CMK (cell line): Measurements from ENCODE around the gene ENG.

Source experiments
- DNase-seq: peaks from one replicate; pipeline ENCODE4 v3.0.0-alpha.2; 2010; ENCODE audit warnings: low read depth

The ENG gene

DNA sequence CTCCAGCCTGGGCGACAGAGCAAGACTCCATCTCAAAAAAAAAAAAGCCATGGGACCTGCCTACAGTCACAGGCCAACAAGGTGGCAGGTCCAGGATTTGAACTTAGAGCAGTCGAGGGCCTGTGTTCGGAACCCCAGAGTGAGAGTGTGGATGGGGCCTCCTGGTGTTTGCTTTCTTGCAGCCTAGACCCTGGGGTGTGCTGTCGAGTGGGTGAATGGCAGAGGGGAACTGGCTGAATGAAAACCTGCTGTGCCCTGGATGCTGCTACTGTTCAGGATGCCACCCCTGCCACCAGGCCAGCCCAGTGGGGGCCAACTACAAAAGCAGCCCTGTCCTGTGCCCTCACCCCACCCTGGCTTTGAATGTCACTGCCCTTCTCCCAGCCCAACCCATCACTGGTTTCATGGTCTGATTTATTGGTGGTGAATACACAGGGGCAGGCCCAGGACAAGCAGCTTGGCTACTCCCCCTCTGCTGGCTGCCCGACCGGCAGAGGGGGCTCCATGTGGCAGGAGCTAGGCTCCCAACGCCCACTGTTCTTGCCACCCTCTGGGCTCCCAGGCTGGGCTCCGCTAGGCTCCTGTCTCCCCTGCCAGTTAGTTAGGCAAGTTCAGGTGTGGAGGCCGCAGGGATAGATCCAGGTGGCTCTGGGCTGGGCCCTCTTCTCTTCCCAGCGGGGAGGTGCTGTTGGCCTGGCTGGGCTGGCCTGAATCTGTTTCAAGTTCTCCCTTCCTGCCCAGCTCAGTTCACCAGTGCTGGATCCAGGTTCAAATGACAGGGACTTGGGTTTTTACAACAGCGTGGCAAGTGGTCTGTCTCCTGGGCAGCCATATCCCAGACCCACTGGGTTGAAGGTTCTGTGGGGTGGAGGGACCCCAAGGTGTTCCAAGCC is 39.6 kb downstream of the ENG start:
- DNase-seq: no peak

GRCh38 chr9:127813686-127814226 is 40.7 kb downstream of the ENG start:
- no peak for DNase-seq

DNA sequence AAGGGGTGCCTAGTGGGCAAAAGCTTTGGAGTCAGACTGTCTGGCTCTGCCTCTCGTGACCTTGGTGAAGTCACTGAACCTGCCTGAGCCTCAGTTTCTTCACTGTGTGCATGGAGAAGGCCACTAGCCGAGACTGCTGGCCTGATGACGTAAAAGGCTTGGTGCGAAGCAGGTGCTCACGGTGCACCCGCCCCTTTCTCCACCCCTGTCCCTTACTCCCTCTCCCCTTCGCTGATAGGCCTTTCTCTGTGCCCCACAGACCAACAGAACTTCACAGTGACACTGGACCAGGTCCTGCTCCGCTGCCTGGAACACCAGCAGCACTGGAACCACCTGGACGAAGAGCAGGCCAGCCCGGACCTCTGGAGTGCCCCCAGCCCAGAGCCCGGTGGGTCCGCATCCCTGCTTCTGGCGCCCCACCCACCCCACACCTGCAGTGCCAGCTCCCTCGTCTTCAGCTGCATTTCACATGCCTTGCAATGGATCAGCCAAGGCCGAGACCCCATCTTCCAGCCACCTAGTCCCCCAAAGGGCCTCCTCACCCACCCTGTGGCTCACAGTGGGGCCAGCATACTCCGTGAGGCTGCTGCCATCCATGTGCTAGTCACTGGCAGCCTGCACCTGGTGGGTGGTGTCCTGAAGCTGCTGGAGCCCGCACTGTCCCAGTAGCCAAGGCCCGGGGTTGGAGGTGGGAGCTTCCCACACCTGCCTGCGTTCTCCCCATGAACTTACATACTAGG is 41.4 kb downstream of the ENG start:
- no peak for DNase-seq

- DNase-seq: no peak
Observed at GRCh38 chr9:127812011-127812410, 42.4 kb downstream of the ENG start.

DNA sequence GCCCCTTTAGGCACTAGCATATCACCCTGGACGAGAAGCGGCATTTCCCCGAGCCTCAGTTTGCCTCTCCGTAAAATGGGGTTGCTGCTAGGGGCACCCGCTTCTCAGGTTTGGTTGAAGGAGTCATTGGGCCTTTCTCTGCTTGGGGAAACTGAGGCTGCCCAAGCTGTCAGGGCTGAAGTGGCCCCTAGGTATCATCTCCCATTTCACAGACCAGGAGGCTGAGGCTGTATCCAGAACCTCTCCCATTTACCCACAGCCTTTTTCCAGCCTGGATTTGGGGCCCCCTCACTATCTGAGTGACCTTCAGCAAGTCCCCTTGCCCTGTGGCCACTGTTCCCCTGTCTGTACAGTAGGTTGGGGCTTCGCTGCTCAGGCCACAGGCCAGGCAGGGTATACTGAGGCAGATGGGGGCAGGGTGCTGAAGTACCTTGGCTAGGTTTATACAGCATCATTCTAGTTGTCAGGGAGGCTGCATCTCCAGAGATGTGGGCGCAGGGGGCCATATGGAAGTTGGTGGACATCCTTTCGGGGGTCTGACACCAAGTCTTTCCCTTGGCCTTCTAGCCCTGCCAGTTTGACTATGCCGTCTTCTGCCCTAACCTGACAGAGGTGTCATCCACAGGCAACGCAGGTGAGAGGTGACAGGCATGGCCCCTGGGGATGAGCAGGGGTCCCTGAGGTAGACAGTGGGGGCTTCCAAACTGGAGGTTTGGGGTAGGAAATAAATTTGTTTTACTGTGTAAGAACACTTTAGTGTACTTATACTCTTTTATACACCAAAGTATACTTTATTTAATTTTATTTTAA is 43.9 kb downstream of the ENG start:
- no peak for DNase-seq

- no peak for DNase-seq
Observed at GRCh38 chr9:127809540-127810377, 44.7 kb downstream of the ENG start.

DNA sequence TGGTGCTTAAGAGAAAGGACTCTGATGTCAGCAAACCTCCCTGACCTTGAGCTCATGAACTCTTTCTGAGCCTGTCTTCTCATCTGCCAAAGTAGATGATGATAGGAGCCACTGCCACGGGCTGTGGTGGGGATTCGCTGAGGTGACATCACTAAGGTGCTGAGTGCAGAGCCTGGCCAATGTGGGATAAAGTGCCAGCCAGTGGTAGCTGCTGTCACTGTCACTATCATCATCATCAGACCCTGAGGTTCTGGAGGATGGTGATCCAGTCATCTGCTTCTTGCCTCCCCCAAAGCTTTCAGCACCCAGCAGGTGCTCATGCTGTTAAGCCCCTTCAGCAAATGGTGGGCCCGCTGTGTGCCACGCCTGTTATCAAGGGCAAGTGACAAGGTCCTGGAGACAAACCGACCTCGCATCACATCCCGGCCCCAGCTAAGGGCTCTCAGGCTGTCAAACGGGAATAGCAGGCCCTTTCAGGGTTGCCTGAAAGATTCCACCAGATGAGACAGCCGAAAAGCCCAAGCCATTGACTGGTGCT is 45.4 kb downstream of the ENG start:
- no peak for DNase-seq

DNA sequence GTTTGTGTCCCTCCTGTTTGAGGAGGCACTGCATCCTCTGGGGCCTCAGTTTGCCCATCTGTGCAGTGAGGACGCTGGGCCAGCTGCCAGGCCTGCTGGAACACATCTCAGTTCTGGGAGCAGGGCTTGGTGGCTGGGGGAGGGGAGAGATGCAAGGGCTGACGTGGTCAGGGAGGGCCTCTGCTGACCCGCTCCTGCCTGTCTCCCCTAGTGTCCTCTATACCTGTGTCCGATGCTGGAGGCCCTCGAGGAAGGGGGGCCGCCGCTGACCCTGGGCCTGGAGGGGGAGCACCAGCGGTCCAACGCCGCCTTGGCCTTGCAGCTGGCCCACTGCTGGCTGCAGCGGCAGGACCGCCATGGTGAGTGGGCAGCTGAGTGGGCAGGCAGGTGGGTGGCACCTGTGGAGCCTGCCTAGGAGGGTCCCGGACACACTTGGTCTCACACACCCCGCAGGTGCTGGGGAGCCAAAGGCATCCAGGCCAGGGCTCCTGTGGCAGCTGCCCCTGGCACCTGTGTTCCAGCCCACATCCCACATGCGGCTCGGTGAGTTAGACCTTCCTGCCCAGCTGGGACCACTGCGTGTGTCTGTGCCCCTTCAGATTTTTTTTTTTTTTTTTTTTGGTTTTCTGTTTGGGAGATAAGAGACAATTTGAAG is 46.0 kb downstream of the ENG start:
- DNase-seq: no peak

DNA sequence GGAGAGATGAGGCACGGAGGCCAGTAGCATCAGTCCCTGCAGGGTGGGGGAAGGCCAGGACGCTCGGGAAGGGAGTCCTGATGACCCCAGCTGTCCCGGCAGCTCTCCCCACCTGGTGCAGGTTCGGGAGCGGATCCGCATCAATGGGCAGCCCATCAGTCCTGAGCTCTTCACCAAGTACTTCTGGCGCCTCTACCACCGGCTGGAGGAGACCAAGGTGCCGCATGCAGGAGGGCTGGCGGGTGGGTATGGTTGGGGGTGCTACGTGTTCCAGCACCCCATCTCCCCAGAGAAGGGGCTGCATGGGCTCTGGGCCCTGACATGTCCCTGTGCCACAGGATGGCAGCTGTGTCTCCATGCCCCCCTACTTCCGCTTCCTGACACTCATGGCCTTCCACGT is 47.6 kb downstream of the ENG start:
- DNase-seq: no peak

DNA sequence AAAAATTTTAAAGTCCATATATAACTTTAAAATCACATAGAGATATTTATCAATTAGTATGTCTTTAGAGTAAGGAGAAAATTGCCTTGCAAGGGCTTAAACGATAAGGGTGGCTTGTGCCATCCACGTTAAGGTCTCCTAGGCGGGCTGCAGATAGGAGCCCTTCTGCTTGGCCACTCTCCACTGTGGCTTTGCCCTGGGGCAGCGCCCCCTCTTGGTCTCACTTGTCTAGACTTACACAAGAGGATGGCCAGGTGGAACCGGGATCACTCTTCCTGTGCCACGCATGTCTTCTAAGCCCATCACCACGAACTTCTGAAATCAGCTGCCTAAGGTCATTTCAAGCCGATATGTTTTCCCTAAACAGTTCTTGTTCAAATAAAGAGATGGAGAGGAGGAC is 48.8 kb downstream of the ENG start:
- no peak for DNase-seq

DNA sequence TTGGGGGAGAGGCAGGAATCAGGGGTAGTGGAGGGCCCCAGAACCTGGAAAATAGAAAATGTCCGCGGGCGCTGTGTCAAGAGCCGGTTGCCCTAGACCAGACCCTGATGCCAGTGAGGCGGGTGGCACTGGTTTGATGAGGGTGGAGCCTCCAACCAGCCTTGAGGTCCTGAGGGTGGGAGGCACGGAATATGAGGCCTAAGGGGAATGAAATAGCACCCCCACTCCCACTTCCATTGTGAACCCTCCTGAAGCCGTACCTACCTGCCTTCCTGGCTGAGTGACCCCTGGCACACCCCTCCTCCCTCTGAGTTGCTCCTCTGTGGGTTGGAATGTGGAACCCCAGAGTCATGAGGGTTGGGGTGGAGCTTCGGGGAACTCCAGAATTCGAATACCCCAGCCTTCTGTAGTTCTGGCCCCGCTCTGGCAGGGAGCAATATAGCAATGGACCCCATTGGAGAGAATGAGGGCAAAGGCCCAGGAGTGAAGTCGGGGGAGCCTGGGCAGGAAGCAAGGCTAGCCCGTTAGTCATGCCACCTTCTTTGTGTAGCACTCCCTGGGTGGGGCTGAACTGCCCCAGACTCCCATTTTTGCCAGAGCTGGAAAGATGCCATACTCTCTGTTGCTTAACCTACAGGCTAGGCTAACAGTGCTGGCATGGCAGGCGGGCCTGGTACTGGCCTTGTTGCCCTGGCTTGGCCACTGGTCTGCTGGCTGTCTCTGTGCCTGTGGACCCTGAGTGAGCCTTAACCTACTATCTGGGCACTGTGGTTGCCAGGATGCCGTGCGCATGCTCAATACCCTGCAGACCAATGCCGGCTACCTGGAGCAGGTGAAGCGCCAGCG is 50.7 kb downstream of the ENG start:
- no peak for DNase-seq

GRCh38 chr9:127802576-127803443 is 51.6 kb downstream of the ENG start, which contains the start of gene FPGS:
TSS of gene FPGS (plus strand) at chr9:127802882. CDS start at chr9:127802925, 43 bp downstream.
- DNase-seq: peak; percentile 75

GRCh38 chr9:127801955-127802575 is 52.4 kb downstream of the ENG start:
- no peak for DNase-seq

DNA sequence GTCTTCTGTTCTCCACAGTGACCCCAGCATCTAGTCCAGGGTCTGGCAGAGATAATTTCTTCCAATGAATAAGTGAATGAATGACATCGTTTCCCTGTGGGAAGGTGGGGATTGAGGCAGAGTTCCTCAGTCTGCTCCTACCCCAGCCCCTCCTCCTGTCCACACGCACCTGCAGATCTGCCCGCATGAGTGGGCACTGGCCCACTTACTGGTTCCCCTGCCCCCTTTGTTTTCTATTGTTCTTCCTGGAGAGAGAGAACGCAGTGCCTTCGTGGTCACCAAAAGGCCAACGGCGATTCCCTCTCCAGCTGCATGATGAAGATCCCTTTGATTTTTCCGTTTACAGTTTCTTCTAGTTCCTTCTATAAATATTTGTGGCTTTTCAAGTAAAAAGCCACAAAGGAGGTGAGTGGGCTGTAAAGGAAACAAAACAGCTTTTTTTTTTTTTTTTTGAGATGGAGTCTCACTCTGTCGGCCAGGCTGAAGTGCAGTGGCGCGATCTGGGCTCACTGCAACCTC is 57.5 kb downstream of the ENG start:
- no peak for DNase-seq

- no peak for DNase-seq
Observed at GRCh38 chr9:127796225-127796813, 58.1 kb downstream of the ENG start.

DNA sequence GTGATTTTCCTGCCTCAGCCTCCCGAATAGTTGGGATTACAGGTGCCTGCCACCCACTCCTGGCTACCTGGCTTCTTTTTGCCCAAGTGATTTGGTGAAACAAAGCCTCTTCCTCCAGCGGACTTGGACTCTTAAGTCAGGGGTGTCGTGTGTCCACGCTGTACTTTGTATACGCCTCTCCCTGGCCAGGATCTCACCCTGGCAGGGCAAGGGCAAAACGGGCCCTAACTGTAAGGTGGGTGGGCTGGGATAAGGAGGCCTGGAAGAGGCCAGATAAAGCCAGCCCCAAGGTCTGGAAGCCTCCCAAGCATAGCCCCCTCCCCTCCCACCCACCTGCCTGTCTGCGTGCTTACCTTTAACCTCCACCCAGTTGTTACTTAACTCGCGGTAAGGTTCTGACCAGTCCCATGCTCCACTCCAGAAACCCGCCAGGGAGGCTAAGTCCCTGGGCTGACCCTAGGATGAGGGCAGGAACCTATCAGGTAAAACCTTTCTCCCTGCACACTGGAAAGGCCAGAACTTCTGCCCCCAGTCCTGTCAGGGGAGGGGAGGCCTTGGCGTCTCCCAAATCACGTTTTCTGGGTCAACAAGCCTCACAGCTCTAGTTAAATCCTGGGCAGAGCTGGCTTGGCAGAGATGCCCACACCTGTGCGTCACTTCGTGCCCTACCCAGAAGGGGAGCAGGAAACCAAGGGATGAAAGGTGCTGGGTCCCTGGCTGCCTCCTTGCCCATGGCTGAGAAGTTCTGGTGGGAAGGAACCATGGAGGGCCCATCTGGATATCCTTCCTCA is 60.3 kb downstream of the ENG start:
- no peak for DNase-seq
